SK-N-SH (cell line): ENCODE measurements around the gene MYO1E.

Source experiments
- CTCF ChIP-seq: fragments of 200-600 bp; sonication (generic); IDR thresholded peaks from 2 replicates; pipeline ENCODE4 v1.6.1; 2017; ENCODE audit warnings: antibody characterized with exemption, mild to moderate bottlenecking, moderate library complexity
- FOSL2 ChIP-seq: IDR thresholded peaks from 2 replicates; pipeline ENCODE4 v1.4.0; 2012; ENCODE audit warnings: low read depth, mild to moderate bottlenecking, moderate library complexity, borderline replicate concordance
- GATA2 ChIP-seq: sonication (generic); formaldehyde crosslinking; IDR thresholded peaks from 2 replicates; pipeline ENCODE4 v1.5.0; 2020; ENCODE audit warnings: mild to moderate bottlenecking, missing genetic modification reagents
- MAX ChIP-seq: IDR thresholded peaks from 2 replicates; pipeline ENCODE4 v1.4.0; 2012; ENCODE audit warnings: low read depth
- MXI1 ChIP-seq: IDR thresholded peaks from 2 replicates; pipeline ENCODE4 v1.6.1; 2012; ENCODE audit warnings: mild to moderate bottlenecking, low read depth, low read length, improper control_type of control experiment
- POLR2AphosphoS5 ChIP-seq: IDR thresholded peaks from 2 replicates; pipeline ENCODE4 v1.6.1; 2012; ENCODE audit warnings: low read depth, low read length
- RCOR1 ChIP-seq: fragments of 150-350 bp; IDR thresholded peaks from 2 replicates; pipeline ENCODE4 v1.6.1; 2017; ENCODE audit warnings: antibody characterized with exemption, low read length
- REST ChIP-seq: IDR thresholded peaks from 2 replicates; pipeline ENCODE4 v1.6.1; 2012; ENCODE audit warnings: mild to moderate bottlenecking, low read depth, low read length, moderate library complexity
- SIN3A ChIP-seq: IDR thresholded peaks from 2 replicates; pipeline ENCODE4 v1.6.1; 2012; ENCODE audit warnings: low read depth, mild to moderate bottlenecking, low read length, moderate library complexity, borderline replicate concordance
- YY1 ChIP-seq: IDR thresholded peaks from 2 replicates; pipeline ENCODE4 v1.4.0; 2012; ENCODE audit warnings: low read depth, mild to moderate bottlenecking
- ZBTB33 ChIP-seq: IDR thresholded peaks from 2 replicates; pipeline ENCODE4 v1.4.0; 2012; ENCODE audit warnings: low read depth, borderline replicate concordance

GRCh38 chr15:59157840-59158700 lies 214.6 kb downstream of the MYO1E start:
- no peak for TF ChIP-seq CTCF
- no peak for TF ChIP-seq POLR2AphosphoS5
- no peak for TF ChIP-seq GATA2 (CRISPR knock-in tag)
- TF ChIP-seq SIN3A = no peak
- TF ChIP-seq MAX = no peak
- no peak for TF ChIP-seq MXI1
- no peak for TF ChIP-seq RCOR1
- no peak for TF ChIP-seq REST
- TF ChIP-seq YY1 = no peak
- no peak for TF ChIP-seq FOSL2
- TF ChIP-seq ZBTB33 = no peak
